DND-41 (cell line): ENCODE data around the gene KCNN3.

Source experiments
- ATAC-seq: fragments of 200-7000 bp; cut with Tn5 transposase; 3 replicates; pipeline ENCODE4 v1.9.1; 2021; ENCODE audit warnings: low read depth; ENCODE audit not compliant: insufficient read depth
- DNase-seq: peaks from one replicate; pipeline ENCODE4 v3.0.0-alpha.2; 2020
- H2AFZ ChIP-seq: 2 replicates; pipeline ENCODE4 v1.6.0; 2012; ENCODE audit warnings: low read depth, low read length
- H3K27ac ChIP-seq: 2 replicates; pipeline ENCODE4 v1.5.1; 2012; ENCODE audit warnings: low read length, inconsistent platforms
- H3K27me3 ChIP-seq: fragments of 200-600 bp; sonication (generic); 2 replicates; pipeline ENCODE4 v1.6.0; 2012; ENCODE audit warnings: low read length, mild to moderate bottlenecking, inconsistent platforms; ENCODE audit not compliant: insufficient read depth, poor library complexity
- H3K36me3 ChIP-seq: 2 replicates; pipeline ENCODE4 v1.5.1; 2012; ENCODE audit warnings: low read length, inconsistent platforms; ENCODE audit not compliant: insufficient read depth
- H3K4me1 ChIP-seq: 2 replicates; pipeline ENCODE4 v1.5.1; 2012; ENCODE audit warnings: mild to moderate bottlenecking, low read length; ENCODE audit not compliant: insufficient read depth
- H3K4me2 ChIP-seq: 2 replicates; pipeline ENCODE4 v1.6.0; 2012; ENCODE audit warnings: mild to moderate bottlenecking, moderate library complexity, low read length, inconsistent platforms; ENCODE audit not compliant: insufficient read depth
- H3K4me3 ChIP-seq, 2 experiments: fragments of 200-600 bp in 1 of 2; shearing (Covaris generic) in 1 of 2; 2 replicates each; pipeline ENCODE4 v1.5.1; 2012 to 2016; ENCODE audit warnings: inconsistent platforms in 2 of 2, low read length in 2 of 2, mild to moderate bottlenecking in 2 of 2, low read depth in 1 of 2, moderate library complexity in 1 of 2
- H3K79me2 ChIP-seq: 2 replicates; pipeline ENCODE4 v1.6.0; 2012; ENCODE audit warnings: low read length, inconsistent platforms; ENCODE audit not compliant: insufficient read depth
- H3K9ac ChIP-seq: 2 replicates; pipeline ENCODE4 v1.6.0; 2012; ENCODE audit warnings: low read depth, mild to moderate bottlenecking, inconsistent platforms, low read length, moderate library complexity
- H3K9me3 ChIP-seq: 2 replicates; pipeline ENCODE4 v1.5.1; 2012; ENCODE audit warnings: low read length, moderate library complexity, mild to moderate bottlenecking, inconsistent platforms; ENCODE audit not compliant: insufficient read depth, severe bottlenecking
- H4K20me1 ChIP-seq: 2 replicates; pipeline ENCODE4 v1.6.0; 2012; ENCODE audit warnings: low read length; ENCODE audit not compliant: insufficient read depth
- EZH2 ChIP-seq: IDR thresholded peaks from 3 replicates; pipeline ENCODE4 v1.6.1; 2012; ENCODE audit warnings: borderline replicate concordance, low read depth, mild to moderate bottlenecking, moderate library complexity, low read length, inconsistent platforms; ENCODE audit not compliant: severe bottlenecking
- TF ChIP-seq, protein P1 (sequence below): IDR thresholded peaks from 2 replicates; pipeline ENCODE4 v1.5.1; 2012; ENCODE audit warnings: borderline replicate concordance, low read length, moderate library complexity, mild to moderate bottlenecking; ENCODE audit not compliant: poor library complexity, severe bottlenecking; ENCODE audit errors: extremely low read depth

Gene KCNN3

DNA sequence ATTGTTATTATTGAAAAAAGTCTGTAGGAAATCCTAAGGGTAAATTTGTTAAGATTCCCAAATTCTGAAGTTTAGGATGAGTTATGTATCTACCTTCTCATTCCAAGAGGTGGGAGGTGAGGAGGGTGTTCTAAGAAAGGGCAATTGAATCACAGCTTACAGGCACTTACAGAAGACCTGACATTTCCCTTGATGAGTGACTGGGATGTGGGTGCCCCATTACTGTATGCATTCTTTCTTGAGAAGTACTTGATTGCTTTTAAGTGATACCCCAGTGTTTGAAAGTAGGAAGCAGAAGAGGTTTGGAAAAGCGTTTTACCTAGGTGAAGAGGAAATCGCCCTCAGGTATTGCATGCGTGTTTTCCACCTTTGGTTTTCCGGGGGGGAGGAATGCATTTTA lies 175.1 kb downstream of the KCNN3 start:
- TF ChIP-seq, protein P1, sequence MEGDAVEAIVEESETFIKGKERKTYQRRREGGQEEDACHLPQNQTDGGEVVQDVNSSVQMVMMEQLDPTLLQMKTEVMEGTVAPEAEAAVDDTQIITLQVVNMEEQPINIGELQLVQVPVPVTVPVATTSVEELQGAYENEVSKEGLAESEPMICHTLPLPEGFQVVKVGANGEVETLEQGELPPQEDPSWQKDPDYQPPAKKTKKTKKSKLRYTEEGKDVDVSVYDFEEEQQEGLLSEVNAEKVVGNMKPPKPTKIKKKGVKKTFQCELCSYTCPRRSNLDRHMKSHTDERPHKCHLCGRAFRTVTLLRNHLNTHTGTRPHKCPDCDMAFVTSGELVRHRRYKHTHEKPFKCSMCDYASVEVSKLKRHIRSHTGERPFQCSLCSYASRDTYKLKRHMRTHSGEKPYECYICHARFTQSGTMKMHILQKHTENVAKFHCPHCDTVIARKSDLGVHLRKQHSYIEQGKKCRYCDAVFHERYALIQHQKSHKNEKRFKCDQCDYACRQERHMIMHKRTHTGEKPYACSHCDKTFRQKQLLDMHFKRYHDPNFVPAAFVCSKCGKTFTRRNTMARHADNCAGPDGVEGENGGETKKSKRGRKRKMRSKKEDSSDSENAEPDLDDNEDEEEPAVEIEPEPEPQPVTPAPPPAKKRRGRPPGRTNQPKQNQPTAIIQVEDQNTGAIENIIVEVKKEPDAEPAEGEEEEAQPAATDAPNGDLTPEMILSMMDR = no peak
- TF ChIP-seq EZH2 = no peak
- no peak overlapping the region for H3K4me3 ChIP-seq
- H3K27me3 ChIP-seq = peaks cover 19% of the 10 kb centered on the region
- no peak overlapping the region for H3K9ac ChIP-seq
- no peaks in the 10 kb centered on the region for H3K36me3 ChIP-seq
- no peaks in the 10 kb centered on the region for H3K9me3 ChIP-seq
- DNase-seq = no peak
- H3K4me1 ChIP-seq = no peaks in the 10 kb centered on the region
- H3K79me2 ChIP-seq = no peaks in the 10 kb centered on the region
- no peaks in the 10 kb centered on the region for H4K20me1 ChIP-seq
- no peak overlapping the region for H2AFZ ChIP-seq
- no peak overlapping the region for H3K27ac ChIP-seq
- no peak overlapping the region for H3K4me2 ChIP-seq
- ATAC-seq = no peak

DNA sequence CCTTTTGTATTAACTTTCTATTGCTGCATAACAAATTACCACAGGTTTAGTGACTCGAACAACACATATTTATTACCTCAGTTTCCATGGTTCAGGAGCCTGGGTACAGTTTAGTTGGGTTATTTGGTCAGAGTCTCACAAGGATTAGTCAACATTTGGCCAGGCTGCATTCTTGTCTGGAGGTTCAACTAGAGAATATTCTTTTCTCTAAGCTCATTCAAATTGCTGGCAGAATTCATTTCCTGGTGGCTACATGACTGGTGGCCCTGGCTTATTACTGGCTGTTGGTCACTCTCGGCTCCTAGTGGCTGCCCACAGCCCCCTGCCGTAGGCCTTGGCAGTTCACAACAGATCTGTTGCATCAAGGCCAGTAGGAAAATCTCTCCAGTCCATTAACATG lies 181.0 kb downstream of the KCNN3 start:
- no peaks in the 10 kb centered on the region for H3K9me3 ChIP-seq
- no peak overlapping the region for H2AFZ ChIP-seq
- H3K4me1 ChIP-seq = no peaks in the 10 kb centered on the region
- peaks cover under 1% of the 10 kb centered on the region for H3K27me3 ChIP-seq
- no peak for ATAC-seq
- no peak overlapping the region for H3K27ac ChIP-seq
- H3K4me3 ChIP-seq = no peak overlapping the region
- H3K36me3 ChIP-seq = no peaks in the 10 kb centered on the region
- H3K79me2 ChIP-seq = no peaks in the 10 kb centered on the region
- TF ChIP-seq, protein P1 = no peak
- TF ChIP-seq EZH2 = no peak
- H3K4me2 ChIP-seq = no peak overlapping the region
- no peaks in the 10 kb centered on the region for H4K20me1 ChIP-seq
- no peak overlapping the region for H3K9ac ChIP-seq
- no peak for DNase-seq

DNA sequence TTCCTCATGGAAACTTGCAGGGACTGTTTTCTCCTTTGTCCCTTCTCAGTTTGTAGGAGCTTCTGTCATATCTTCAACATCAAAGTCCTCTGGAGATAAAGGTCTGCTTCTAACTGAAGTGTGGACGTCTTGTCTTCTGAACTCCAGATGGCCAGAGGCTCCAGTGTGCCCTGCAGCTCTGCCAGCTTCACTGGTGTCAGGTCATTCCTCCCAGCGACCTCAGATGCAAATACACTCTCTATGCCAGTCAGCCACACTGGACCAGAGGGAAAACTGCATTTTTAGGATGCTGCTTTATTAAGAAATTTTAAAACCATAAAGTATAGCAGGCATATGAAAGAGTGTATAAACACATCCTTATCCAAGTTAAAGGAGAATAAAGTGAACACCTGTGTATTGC lies 183.6 kb downstream of the KCNN3 start:
- H4K20me1 ChIP-seq = no peaks in the 10 kb centered on the region
- H3K9ac ChIP-seq = no peak overlapping the region
- no peaks in the 10 kb centered on the region for H3K4me1 ChIP-seq
- no peaks in the 10 kb centered on the region for H3K9me3 ChIP-seq
- H3K27me3 ChIP-seq = peaks cover 4% of the 10 kb centered on the region
- no peak for TF ChIP-seq EZH2
- TF ChIP-seq, protein P1 = no peak
- no peak overlapping the region for H2AFZ ChIP-seq
- H3K4me3 ChIP-seq = no peak overlapping the region
- ATAC-seq = no peak
- no peaks in the 10 kb centered on the region for H3K79me2 ChIP-seq
- no peak overlapping the region for H3K27ac ChIP-seq
- H3K36me3 ChIP-seq = no peaks in the 10 kb centered on the region
- DNase-seq = no peak
- no peak overlapping the region for H3K4me2 ChIP-seq

DNA sequence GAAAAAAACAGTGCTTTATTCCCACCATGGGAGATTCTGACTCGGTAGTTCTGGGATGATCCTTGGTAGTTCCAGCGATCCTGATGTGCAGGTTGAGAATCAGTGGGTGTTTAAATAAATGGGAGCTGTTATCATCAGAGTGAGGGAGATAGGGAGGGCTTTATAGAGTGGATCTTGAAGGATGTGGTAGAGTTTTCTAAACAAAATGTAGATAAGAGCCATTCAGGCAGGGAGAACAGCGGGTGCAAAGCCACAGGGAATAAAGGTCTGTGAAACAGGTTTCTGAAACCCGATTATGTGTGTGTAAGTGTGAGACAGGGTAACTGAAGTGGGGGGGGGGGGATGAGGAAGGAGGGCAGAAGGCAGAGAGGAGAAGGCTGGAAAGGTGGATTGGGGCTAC lies 186.3 kb downstream of the KCNN3 start:
- Histone ChIP-seq H3K36me3 (no peaks in the 10 kb centered on the region), H3K4me2 (no peak overlapping the region), H4K20me1 (no peaks in the 10 kb centered on the region), H3K4me1 (no peaks in the 10 kb centered on the region), H3K27ac (no peak overlapping the region), H3K4me3 (no peak overlapping the region), H3K79me2 (no peaks in the 10 kb centered on the region), H3K9ac (no peak overlapping the region), H3K9me3 (no peaks in the 10 kb centered on the region), H3K27me3 (peaks cover 4% of the 10 kb centered on the region), H2AFZ (no peak overlapping the region)
- ATAC-seq (no peak), DNase-seq (no peak)
- TF ChIP-seq, protein P1 = no peak
- no peak for TF ChIP-seq EZH2
